GM18519 (cell line): Measurements from ENCODE around the gene LARGE1.

Experiments used
- ATAC-seq: cut with Tn5 transposase; IDR thresholded peaks from one replicate; pipeline ENCODE4 v1.9.1; 2021; ENCODE audit warnings: mild to moderate bottlenecking, moderate library complexity; ENCODE audit not compliant: unreplicated experiment, low FRiP score

Gene LARGE1

DNA sequence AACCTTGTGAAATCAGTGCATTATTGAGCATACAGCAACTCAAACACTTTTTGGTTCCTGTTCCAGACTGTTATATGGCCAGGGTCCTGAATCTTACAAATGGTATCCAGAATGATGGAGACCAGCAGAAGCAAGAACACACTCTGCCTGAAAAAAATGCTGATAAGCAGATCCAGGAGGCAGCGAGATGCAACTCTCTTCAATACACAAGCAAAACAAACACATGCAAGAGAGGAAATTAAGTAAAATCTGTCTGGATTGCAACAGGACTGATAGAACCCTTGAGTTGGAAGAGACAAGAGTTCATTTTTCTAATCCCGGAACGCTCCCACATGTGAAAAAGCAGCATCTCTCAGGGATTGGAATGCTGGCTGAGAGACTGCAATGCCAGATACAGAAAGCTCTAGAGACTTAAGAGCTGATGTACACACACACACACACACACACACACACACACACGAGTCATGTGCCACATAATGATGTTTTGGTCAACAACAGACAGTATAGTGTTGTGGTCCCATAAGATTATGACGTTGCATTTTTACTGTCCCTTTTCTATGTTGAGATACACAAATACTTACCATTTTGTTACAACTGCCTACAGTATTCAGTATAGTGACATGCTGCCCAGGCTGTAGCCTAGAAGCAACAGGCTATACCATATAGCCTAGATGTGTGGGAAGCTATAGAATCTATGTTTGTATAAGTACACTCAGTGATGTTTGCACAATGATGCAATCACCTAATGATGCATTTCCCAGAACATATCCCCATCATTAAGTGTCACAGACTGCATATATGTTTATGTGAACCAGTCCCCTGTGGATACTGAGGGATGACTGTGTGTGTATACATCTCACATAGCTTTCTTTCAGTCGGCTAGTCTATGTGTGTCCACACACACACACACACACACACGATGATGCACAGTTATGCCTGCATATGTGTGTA is 406.6 kb downstream of the LARGE1 start:
- no peak for ATAC-seq

- ATAC-seq, result no peak
Measured at GRCh38 chr22:33512908-33513307, 407.4 kb downstream of the LARGE1 start.

GRCh38 chr22:33510429-33510904 is 409.8 kb downstream of the LARGE1 start:
- ATAC-seq, result no peak

- no peak for ATAC-seq
Measured at GRCh38 chr22:33504941-33505625, 415.2 kb downstream of the LARGE1 start.

GRCh38 chr22:33496112-33496511 is 424.2 kb downstream of the LARGE1 start:
- no peak for ATAC-seq

DNA sequence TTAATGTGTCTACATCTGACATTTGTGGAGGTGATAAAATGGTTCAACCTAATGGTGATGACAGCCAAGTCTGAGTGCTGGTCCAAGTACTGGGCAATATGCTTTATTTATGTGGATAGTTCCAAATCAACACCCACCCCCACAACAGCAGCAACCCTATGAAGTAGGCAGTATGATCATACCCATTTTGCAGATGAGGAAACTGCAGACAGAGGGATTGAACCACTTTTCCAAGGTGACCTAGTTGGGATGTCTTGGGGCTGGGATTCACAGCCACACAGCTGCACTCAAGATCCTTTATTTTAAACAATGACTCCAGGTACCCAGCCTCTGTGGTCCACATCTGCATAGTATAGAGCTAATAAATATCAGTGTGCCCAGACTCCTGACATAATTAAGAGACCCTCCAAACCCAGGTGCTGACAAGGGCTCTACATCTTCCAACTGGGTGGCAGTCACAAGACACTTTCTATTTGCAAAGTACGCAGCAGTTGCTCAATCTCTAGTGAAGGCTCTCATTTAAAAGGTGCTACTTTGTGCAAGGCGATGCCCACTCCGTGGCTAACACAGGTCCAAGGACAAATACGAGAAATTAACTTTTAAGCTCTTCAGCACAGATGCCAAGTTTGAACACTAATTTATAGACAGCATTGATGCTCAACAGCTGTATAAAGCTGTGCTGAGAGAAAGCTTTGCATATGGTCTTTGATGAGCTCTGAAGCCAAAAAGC is 426.6 kb downstream of the LARGE1 start:
- ATAC-seq, result no peak

DNA sequence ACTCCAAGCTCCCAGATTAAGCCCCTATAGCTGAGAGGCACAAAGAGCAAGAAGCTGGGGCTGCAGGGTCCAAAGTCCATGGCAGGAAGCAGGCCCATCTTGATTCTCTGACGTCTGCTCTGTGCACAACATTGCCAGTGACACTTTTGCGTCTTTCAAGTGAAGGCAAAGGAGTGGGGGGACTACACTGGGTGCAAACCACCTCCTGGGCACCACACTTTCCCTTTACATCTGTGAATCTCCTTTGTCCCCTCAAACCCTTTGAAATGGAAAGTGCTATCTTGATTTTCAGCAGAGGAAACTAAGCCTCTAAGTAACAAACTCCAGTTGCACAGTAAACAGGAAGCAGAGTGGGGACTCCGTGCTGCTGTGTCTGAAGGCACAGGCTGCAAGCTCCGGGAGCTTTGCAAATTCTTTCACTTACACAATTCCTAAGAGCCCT is 428.0 kb downstream of the LARGE1 start:
- ATAC-seq, result no peak

DNA sequence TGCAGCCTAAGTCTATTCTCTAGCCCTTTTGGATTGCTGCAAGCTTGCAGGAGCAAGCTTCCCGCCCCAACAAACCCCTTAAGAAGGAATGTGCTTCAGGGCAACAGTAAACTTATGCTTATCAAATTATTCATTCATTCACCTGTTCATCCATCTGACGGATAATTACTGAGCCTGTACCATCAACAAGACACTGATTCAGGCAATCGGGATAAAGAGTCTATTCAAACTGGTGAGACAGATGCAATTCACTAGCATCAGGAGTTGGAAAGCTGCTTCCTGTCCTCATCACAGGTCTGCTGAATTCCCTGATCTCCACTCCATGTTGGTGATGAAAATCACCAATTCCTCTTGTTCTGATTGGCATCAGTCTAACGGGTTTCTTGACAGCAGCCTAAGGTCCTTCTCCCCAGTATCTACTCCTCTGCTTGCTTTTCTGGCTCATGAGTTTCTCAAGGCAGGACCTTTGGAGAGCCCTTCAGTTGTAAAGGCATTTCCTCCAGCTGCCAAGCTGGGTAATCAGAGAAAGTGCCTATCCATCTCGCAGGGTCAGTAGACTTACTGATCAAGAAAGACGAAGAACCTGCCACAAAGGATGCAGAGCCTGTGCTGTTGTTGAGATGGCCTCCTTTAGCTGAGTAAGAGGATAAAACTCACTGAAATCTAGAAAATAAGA is 433.1 kb downstream of the LARGE1 start:
- ATAC-seq, result no peak

GRCh38 chr22:33481550-33481949 is 438.7 kb downstream of the LARGE1 start:
- no peak for ATAC-seq

GRCh38 chr22:33477120-33478111 is 442.9 kb downstream of the LARGE1 start:
- no peak for ATAC-seq

- ATAC-seq, result no peak
Measured at GRCh38 chr22:33476716-33477115, 443.6 kb downstream of the LARGE1 start.

- ATAC-seq, result no peak
Measured at GRCh38 chr22:33476206-33476605, 444.1 kb downstream of the LARGE1 start.

- no peak for ATAC-seq
Measured at GRCh38 chr22:33474587-33474986, 445.7 kb downstream of the LARGE1 start.

GRCh38 chr22:33472462-33473344 is 447.6 kb downstream of the LARGE1 start:
- no peak for ATAC-seq

GRCh38 chr22:33470456-33470855 is 449.8 kb downstream of the LARGE1 start:
- no peak for ATAC-seq

DNA sequence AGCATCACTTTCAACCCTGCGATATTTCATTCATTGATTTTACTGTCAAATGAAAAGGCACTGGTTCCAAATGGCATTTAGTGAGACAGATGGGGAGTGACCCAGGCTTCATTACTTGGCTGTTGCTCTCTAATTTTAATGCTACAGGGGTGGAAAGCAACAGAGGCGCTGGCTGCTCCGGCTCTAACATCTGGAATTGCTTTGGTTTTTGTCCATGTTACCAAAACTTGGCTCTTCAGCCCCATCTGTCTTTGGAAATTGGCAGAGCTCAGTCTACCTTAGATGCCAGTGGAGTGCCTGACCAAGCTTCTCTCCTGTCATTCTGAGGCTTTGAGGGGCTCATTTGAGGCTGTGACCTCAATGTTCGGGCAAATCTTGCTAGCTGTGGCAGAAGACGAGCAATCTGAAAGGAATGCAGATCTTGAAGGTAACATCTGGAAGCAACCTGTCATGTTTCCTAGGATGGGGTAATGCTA is 452.6 kb downstream of the LARGE1 start:
- ATAC-seq, result no peak

GRCh38 chr22:33467080-33467479 is 453.2 kb downstream of the LARGE1 start:
- no peak for ATAC-seq

GRCh38 chr22:33465554-33465953 is 454.7 kb downstream of the LARGE1 start:
- no peak for ATAC-seq
